Muscle layer of colon (tissue), 2 donors: Measurements from ENCODE around the gene HSPA2.
A peak's percentile ranks its signal among the peaks of the same experiment; 100 is the strongest.
"Not testable (repeated sequence)": the region's sequence is repeated elsewhere in the genome, so short reads cannot be mapped to it uniquely, and the experiment has no call there.

Source experiments
- H3K27ac ChIP-seq: one replicate; pipeline ENCODE4 v1.7.0; 2013; ENCODE audit warnings: low read depth, mild to moderate bottlenecking, low read length, moderate library complexity
- H3K27me3 ChIP-seq, 2 donors: one replicate each; pipeline ENCODE4 v1.7.0; 2013; ENCODE audit warnings: low read length in 2 of 2, mild to moderate bottlenecking in 2 of 2; ENCODE audit not compliant: insufficient read depth in 2 of 2, control insufficient read depth in 1 of 2
- H3K36me3 ChIP-seq: one replicate; pipeline ENCODE4 v1.7.0; 2013; ENCODE audit warnings: mild to moderate bottlenecking, low read length; ENCODE audit not compliant: insufficient read depth
- H3K4me1 ChIP-seq: one replicate; pipeline ENCODE4 v1.7.0; 2013; ENCODE audit warnings: mild to moderate bottlenecking, low read length; ENCODE audit not compliant: insufficient read depth
- H3K4me3 ChIP-seq, 2 donors: one replicate each; pipeline ENCODE4 v1.7.0; 2013; ENCODE audit warnings: low read length in 2 of 2, low read depth in 1 of 2, mild to moderate bottlenecking in 1 of 2, moderate library complexity in 1 of 2
- H3K9ac ChIP-seq: one replicate; pipeline ENCODE4 v1.7.0; 2013; ENCODE audit warnings: low read length
- H3K9me3 ChIP-seq: one replicate; pipeline ENCODE4 v1.7.0; 2013; ENCODE audit warnings: mild to moderate bottlenecking, low read length
- donor health status: abdominal sarcoma.
- donor health status: Adenocarcinoma of cecum.

Gene HSPA2

GRCh38 chr14:64569138-64569631 is 28.6 kb downstream of the HSPA2 start:
- Histone ChIP-seq H3K36me3 (no peaks in the 10 kb centered on the region), H3K27me3 (no peaks in the 10 kb centered on the region), H3K4me3 (no peak overlapping the region), H3K9me3 (no peaks in the 10 kb centered on the region), H3K4me1 (peaks cover 41% of the 10 kb centered on the region), H3K27ac (peak overlapping the region; percentile 5), H3K9ac (no peak overlapping the region)

DNA sequence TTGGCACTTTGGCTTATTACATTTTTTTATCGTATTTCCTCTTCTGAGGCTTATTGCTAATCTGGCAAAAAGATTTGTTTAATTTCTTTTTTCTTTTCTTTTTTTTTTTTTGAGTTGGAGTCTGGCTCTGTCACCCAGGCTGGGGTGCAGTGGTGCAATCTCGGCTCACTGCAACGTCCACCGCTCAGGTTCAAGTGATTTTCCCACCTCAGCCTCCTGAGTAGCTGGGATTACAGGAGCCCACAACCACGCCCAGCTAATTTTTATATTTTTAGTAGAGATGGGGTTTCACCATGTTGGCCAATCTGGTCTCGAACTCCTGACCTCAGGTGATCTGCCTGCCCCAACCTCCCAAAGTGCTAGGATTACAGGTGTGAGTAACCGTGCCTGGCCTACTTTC is 29.1 kb downstream of the HSPA2 start:
- H3K4me1 ChIP-seq, result peaks cover 41% of the 10 kb centered on the region
- not testable (repeated sequence) for H3K36me3 ChIP-seq, H3K27me3 ChIP-seq, H3K9me3 ChIP-seq, H3K4me3 ChIP-seq, H3K9ac ChIP-seq
- peak overlapping the region; percentile 35 for H3K27ac ChIP-seq

DNA sequence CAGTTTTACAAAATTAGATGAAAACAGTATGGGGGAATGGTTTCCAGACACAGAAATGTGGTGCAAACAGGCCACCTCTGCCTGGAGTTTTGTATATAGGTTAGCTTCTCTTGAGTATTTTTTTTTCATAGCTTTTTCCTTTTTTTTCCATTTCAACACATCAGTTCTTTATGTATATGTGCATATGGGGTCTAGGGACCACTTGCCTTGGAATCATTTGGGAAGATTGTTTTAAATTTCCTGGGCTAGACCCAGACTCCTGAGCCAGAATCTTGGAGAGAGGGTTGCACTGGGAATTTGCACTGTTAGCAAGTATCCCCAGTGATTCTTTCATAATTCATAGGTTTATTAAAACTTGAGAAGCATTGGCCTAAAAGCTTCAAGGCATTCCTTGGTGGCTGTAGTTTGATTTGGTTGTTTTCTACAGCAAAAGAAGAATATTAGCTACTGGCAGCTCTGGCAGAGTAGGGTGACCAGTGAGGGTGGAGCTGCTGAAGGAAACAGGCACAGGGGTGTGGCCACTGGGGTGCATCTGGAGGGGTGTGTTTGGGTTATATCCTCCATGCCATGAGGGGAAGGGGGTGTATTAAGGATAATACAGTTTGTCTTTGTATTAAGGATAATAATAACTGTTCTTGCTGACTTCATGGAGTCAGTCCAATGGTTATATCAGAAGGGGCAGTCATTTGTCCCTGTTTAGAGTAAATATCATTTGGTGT is 32.0 kb downstream of the HSPA2 start:
- Histone ChIP-seq H3K9ac (no peak overlapping the region), H3K27ac (peak overlapping the region; percentile 73), H3K4me1 (peaks cover 30% of the 10 kb centered on the region), H3K4me3 (peak overlapping the region in 1 of 2 donors; percentile 3), H3K36me3 (no peaks in the 10 kb centered on the region), H3K27me3 (no peaks in the 10 kb centered on the region), H3K9me3 (no peaks in the 10 kb centered on the region)

DNA sequence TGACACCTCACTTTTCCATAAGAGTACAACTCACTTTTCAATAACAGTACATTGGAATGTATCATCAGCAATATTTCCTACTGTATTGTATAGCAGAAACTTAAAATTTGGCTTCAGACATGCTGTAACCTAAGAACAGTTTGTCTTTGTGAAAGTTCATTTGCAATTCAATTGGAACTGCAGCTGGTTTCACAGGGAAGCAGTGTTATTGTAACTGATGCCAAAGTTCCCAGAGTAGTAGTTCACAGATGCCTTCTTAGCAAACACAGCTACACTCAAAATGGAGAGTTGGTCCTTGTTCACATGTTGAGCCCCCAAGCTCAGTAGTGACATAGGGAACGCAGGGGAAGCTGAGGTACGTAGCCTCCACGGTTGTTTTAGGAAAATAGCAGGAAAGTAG is 32.6 kb downstream of the HSPA2 start:
- no peaks in the 10 kb centered on the region for H3K27me3 ChIP-seq
- no peak overlapping the region for H3K4me3 ChIP-seq
- peaks cover 30% of the 10 kb centered on the region for H3K4me1 ChIP-seq
- no peaks in the 10 kb centered on the region for H3K9me3 ChIP-seq
- H3K36me3 ChIP-seq, result no peaks in the 10 kb centered on the region
- H3K27ac ChIP-seq, result peak overlapping the region; percentile 73
- H3K9ac ChIP-seq, result no peak overlapping the region

DNA sequence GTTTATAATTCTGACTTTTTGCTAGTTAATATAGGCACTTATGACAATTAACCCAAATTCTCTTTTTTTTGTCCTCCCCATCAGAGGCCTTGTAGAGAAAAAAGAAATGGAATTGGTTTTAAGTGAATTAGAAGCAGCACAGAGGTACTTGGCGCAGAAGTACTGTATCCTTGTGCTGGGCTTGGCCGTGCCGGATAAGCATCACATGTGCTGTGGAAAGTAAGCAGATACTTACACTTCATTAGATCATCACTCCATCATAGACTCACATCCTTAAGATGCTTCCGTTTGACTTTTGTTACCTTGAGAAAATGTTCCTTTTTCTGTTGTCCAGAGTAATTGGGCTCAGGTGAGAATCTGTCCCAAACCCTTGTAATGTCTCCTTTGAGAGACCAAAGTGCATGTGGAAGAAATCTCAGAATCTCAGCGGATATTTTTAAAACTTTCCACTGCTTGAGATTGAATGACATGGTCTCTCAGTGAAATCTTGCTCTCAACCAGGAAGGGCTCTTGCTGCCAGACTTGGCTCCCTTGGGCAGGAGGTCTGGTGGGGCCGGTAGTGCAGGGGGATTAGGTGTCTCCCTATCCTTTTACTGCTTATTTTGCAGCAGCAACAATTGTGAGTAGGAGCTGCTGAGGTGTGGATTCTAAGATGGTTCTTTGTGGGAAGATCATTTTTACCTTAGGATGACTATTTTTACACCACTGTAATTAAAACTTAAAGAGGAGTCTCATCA is 34.0 kb downstream of the HSPA2 start:
- H3K4me3 ChIP-seq, result no peak overlapping the region
- H3K4me1 ChIP-seq, result peaks cover 16% of the 10 kb centered on the region
- H3K27ac ChIP-seq, result no peak overlapping the region

DNA sequence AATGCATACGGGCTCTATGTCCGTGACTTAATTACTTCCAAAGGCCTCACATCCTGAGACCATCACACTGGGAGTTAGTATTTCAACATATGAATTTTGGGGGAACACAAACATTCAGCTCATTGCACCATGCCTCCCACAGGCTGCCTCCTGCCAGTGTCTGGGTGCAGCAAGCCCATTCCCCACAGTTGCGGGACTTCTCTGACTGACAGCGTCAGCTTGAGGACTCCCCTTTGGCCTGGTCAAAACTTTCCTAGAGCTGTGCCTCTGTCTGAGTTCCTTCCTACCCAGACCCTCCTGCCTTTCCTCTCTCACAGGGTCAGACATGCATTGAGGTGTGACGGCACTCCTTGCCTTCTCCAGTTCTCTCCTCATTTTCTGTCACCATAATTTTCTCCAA is 36.7 kb downstream of the HSPA2 start:
- no peak overlapping the region for H3K27ac ChIP-seq
- H3K4me3 ChIP-seq, result no peak overlapping the region
- H3K27me3 ChIP-seq, result no peaks in the 10 kb centered on the region
- H3K36me3 ChIP-seq, result no peaks in the 10 kb centered on the region
- H3K9ac ChIP-seq, result no peak overlapping the region
- no peaks in the 10 kb centered on the region for H3K9me3 ChIP-seq
- H3K4me1 ChIP-seq, result peaks cover 21% of the 10 kb centered on the region

More for the DNA sequence above, 34.0 kb downstream of the HSPA2 start:
- H3K9ac ChIP-seq, result no peak overlapping the region
- H3K36me3 ChIP-seq, result no peaks in the 10 kb centered on the region
- H3K27me3 ChIP-seq, result no peaks in the 10 kb centered on the region
- H3K9me3 ChIP-seq, result no peaks in the 10 kb centered on the region

GRCh38 chr14:64580467-64580866 is 39.9 kb downstream of the HSPA2 start:
- Histone ChIP-seq H3K36me3 (no peaks in the 10 kb centered on the region), H3K9me3 (no peaks in the 10 kb centered on the region), H3K27me3 (no peaks in the 10 kb centered on the region), H3K27ac (no peak overlapping the region), H3K4me1 (peaks cover 8% of the 10 kb centered on the region), H3K9ac (no peak overlapping the region), H3K4me3 (no peak overlapping the region)

DNA sequence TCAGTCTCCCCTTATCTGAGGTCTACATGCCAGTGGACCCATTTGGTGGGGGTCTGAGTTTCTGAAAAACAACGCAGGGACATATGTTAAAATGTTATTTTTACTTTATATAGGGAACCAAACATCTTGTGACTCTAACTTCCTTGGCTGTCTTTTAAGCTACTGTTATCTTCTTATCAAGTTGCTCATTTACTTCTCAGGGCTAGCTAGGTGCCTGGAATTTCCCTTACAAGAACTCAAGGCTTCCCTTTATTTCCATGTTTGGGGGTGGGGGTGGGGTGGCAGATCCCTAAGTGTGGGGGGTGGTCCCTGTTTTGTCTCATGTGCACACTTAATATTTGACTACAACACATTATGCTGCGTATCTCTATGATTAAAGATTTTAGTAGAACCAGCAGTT is 40.8 kb downstream of the HSPA2 start:
- Histone ChIP-seq H3K27ac (no peak overlapping the region), H3K27me3 (no peaks in the 10 kb centered on the region), H3K9me3 (no peaks in the 10 kb centered on the region), H3K9ac (no peak overlapping the region), H3K4me3 (no peak overlapping the region), H3K36me3 (no peaks in the 10 kb centered on the region), H3K4me1 (peaks cover 8% of the 10 kb centered on the region)

GRCh38 chr14:64581817-64582216 is 41.3 kb downstream of the HSPA2 start:
- no peaks in the 10 kb centered on the region for H3K9me3 ChIP-seq
- H3K36me3 ChIP-seq, result no peaks in the 10 kb centered on the region
- no peaks in the 10 kb centered on the region for H3K27me3 ChIP-seq
- H3K27ac ChIP-seq, result no peak overlapping the region
- H3K4me1 ChIP-seq, result peaks cover 8% of the 10 kb centered on the region
- H3K9ac ChIP-seq, result no peak overlapping the region
- H3K4me3 ChIP-seq, result no peak overlapping the region

DNA sequence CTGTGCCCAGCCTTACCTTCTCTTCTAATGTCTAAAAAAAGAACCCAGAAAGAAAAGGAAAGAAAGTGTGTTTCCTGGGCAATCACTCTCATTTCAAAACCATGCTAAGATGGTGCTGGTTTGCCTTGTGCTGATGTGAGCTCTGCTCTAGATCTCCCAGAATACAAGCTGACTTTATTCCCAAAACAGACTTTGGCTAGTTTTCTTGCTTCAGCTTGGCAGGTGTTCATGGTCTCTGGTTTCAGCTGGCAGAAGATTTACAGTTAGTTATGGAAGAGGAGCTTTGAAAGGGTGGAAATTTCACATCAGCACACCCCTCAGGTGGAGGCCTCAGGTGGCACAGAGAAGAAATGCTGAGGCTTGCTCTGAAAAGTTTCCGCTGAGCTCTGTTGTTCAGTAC is 43.6 kb downstream of the HSPA2 start:
- no peaks in the 10 kb centered on the region for H3K9me3 ChIP-seq
- no peaks in the 10 kb centered on the region for H3K27me3 ChIP-seq
- H3K4me1 ChIP-seq, result peaks cover 8% of the 10 kb centered on the region
- H3K27ac ChIP-seq, result peak overlapping the region; percentile 1
- no peaks in the 10 kb centered on the region for H3K36me3 ChIP-seq
- no peak overlapping the region for H3K4me3 ChIP-seq
- H3K9ac ChIP-seq, result no peak overlapping the region

DNA sequence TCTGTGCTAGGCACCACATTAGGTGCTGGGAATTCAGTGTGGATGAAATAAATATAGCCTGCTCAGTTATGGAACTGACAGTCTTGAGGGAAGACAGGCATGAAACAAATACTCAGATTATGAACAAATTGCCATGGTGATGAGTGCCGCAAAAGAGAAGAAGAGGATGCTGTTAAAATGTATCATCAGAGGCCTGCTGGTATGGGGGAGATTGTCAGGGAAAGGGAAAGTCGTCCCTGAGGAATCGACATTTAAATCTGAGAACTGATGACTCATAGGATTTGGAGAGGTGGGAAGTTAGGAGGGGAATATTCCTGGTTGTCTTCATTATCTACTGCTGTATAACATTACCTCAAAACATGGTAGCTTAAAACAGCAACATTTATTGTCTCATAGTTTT is 51.3 kb downstream of the HSPA2 start:
- Histone ChIP-seq H3K27me3 (no peaks in the 10 kb centered on the region), H3K9me3 (no peaks in the 10 kb centered on the region), H3K27ac (no peak overlapping the region), H3K9ac (no peak overlapping the region), H3K36me3 (no peaks in the 10 kb centered on the region), H3K4me3 (no peak overlapping the region), H3K4me1 (no peaks in the 10 kb centered on the region)
